B cell (primary cell): ENCODE measurements around the gene NUP214.

Source experiments
- EZH2 ChIP-seq: IDR thresholded peaks from 2 replicates; pipeline ENCODE4 v1.6.1; 2012; ENCODE audit warnings: borderline replicate concordance, low read depth, mild to moderate bottlenecking, moderate library complexity, low read length; ENCODE audit not compliant: insufficient read depth, poor library complexity, severe bottlenecking
- TF ChIP-seq, protein P1 (sequence below): fragments of 200-600 bp; IDR thresholded peaks from one replicate; pipeline ENCODE4 v1.8.0; 2022; ENCODE audit warnings: antibody characterized with exemption, mild to moderate bottlenecking

- TF ChIP-seq, protein P1, sequence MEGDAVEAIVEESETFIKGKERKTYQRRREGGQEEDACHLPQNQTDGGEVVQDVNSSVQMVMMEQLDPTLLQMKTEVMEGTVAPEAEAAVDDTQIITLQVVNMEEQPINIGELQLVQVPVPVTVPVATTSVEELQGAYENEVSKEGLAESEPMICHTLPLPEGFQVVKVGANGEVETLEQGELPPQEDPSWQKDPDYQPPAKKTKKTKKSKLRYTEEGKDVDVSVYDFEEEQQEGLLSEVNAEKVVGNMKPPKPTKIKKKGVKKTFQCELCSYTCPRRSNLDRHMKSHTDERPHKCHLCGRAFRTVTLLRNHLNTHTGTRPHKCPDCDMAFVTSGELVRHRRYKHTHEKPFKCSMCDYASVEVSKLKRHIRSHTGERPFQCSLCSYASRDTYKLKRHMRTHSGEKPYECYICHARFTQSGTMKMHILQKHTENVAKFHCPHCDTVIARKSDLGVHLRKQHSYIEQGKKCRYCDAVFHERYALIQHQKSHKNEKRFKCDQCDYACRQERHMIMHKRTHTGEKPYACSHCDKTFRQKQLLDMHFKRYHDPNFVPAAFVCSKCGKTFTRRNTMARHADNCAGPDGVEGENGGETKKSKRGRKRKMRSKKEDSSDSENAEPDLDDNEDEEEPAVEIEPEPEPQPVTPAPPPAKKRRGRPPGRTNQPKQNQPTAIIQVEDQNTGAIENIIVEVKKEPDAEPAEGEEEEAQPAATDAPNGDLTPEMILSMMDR = no peak
- TF ChIP-seq EZH2 = no peak
Observed at GRCh38 chr9:131112374-131113154, 12.8 kb upstream of the NUP214 start.
